GM18520 (cell line): Measurements from ENCODE around the gene SLC16A12.

Experiments
- ATAC-seq: cut with Tn5 transposase; IDR thresholded peaks from one replicate; pipeline ENCODE4 v1.9.1; 2021; ENCODE audit not compliant: unreplicated experiment

The SLC16A12 gene

DNA sequence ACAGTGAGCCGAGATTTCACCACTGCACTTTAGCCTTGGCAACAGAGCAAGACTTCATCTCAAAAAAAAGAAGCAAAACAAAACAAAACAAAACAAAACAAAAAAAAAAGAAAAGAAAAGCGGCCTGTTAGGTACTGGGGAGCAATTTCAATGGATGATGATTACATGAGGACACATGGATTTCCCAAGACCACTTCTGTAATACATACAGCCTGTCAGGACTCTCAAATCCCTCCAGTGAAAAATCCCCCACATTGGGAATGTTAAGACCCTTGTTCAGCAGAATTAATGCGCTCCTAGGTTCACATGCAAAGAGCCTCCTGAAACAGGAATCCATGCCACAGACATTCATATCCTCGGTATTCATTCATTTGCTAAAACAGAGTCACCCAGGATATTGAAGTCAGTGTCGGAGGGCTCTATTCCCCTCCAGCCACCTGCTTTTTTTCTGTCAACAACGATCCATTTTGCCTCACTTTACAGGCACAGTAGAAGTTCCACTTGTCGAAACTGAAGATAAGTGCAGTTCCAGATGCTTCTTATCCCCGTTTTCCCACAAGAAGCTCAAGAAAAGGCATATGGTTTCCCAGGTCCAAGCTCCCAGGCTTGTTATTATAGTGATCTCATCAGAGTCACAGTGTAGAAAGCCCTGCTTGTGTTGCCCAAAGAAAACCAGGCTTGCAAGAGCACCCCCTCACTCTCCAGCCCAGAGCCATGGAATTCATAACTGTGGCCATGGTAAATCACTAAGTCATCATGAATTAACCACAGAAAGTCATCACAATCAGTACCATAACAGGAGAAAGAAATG is 20.2 kb downstream of the SLC16A12 start:
- ATAC-seq = no peak

DNA sequence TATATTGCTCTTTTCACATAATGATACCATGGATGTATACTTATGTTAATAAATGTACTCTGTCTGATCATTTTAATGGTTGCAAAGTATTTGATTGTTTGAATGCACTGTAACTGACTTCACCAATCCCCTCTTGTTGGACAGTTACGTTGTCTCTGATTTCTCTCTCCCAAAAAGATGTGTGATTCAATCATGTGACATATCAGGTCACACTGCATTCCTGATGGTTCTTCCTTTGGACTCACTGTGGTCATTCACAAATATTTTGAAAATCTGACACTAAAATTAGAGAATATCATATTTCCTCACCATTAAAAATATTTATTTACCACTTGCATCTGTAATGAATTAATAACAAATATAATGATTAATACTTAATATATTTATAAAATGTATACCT is 22.2 kb downstream of the SLC16A12 start:
- ATAC-seq = no peak

DNA sequence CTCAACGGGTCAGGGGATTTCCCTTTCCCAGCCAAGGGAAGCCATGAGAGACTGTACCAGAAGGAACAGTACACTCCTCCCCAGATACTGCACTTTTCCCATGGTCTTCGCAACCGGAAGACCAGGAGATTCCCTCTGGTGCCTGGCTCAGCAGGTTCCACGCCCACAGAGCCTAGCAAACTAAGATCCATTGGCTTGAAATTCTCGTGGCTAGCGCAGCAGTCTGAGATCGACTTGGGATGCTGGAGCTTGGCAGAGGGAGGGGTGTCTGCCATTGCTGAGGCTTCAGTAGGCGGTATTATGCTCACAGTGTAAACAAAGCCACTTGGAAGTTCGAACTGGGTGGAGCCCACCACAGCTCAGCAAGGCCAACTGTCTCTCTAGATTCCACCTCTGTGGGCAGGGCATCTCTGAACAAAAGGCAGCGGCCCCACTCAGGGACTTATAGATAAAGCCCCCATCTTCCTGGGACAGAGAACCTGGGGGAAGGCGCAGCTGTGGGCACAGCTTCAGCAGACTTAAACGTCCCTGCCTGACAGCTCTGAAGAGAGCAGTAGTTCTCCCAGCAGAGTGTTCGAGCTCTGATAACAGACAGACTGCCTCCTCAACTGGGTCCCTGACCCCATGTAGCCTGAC is 29.6 kb downstream of the SLC16A12 start:
- no peak for ATAC-seq

DNA sequence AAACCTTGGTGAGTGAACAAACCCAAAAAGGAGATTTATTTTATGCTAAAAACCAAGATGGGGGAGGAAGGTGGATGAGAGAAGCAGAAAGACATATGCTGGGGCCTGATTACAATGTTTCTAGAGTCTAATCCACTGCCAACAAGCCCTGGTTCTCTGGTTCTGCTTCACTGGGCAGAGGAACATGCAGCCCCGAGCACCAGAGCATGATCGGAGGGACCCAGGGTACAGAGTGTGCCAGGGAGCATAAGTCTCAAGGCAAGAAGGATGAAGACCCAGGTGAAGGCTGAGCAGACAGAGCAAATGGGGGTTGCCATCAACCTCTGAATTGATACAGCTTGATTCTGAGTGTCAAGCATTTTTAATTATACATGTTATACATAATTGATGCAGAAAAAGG is 30.7 kb downstream of the SLC16A12 start:
- no peak for ATAC-seq

DNA sequence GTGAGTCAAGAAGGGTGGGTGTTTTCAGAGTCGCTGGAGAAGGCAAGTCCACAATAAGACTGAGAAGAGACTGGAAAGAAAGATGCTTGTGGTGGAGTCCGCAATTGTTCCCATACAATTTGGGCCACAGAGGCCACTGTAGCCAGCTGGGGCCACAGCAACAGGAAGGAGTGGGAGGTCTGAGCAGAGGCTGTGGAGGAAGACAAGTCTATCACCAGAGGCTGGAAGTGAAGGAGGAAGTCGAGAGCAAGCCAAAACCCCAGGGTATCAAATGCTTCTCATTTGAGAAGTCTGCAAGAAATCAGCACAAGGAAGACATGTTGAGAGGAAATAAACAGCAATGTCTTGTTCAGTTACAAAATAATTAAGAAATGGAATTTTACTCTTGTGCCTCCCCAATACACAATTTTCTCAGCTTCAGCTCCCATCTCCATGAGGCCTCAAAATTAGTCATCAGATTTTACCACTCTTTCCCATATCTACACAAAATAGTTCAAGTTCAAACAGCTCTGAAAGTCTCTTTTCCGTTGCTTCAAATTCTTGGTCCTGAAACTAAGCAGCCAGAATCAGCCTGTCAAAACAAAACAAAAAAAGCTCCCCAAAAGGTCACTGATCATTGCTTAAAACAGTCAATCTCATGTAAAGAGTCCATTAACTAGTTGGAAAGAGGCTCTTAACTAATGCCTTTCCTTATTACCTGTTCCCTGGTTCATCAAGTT is 31.6 kb downstream of the SLC16A12 start:
- no peak for ATAC-seq

DNA sequence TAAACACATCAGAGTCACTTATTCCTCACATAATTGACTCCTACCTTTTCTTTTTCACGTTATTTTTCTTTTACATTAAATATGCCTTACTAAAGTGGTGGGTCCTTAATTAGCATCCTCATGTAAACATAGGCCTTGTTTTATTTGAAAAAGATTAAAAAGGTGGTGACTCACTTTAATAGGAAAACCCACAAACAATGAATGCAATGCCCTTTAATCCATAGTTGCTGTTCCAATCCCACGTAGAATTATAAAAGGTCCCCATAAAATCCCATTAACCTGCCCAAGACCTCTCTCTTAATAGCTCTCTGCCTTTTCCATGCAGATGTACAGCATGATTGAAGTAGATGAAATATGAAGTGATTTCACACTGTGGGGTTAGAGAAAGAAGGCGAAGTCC is 32.2 kb downstream of the SLC16A12 start:
- ATAC-seq = no peak

DNA sequence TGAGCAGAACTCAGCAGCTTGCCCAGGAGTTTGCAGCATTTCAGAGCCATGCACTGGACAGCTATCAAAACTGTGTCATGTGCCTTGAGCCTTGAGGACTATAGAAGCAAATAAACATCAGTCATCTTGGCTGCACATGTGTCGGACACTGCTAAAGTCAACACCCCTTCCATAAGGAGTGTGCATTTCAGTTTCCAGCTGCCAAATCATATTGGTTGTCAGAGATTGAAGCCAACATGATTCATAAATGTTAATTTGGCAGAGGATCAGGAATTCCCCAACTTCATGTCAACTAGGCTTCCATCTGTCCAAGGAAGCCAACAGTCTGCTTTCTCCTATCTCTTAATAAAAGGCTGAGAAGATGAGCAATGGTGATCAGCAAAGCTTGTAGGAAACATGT is 32.8 kb downstream of the SLC16A12 start:
- no peak for ATAC-seq

DNA sequence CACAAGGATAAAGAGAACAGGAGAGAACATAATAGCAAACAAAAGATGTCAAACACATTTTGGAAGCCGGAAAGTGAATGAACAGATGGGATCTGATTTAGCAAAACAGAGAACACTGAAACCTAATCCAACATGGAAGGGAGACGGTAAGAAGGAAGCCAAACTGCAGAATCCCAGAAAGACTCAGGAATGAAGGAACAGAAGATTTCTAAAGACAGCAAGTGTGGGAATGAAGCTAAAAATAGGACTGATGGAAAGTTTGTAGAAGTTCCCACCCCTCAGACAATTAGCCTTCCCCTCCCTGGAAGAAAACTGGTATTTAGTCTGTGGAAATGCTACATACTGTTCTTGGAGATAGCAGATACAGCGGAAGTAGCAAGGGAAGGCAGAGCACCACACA is 40.8 kb downstream of the SLC16A12 start:
- ATAC-seq = no peak

DNA sequence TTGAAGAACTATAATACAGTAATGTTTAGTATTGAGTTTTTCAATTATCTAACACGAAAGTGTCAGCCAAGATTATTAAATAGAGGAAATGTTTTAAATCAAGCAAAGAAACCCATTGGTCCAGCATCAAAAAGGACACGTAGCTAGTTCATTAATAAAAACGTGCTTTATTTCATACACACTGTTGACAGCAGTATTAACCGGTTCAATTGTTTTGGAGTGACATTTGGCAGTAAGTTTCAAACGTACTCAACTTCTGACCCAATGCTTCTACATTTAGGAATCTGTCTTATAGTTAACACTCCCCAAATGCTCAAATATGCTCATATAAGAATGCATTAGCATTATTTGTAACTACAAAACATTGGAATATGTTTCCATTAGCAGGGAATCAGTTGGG is 41.3 kb downstream of the SLC16A12 start:
- no peak for ATAC-seq

DNA sequence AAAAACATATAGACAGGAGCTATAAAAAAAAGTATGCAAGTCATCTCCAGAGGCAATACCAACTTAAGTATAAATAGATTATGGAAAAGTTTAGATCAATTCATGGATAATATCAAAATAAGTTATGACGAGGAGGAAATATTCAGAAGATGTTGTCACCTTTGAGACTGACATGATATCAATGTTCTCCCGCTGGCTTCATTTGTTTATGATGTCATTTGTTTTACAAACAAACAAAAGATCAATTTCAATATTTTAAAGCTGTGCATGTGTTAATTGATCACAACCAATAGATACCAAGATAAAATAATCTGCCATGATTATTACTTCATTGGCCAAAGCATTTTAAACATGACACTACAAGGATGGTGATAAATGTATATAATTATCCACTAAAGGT is 43.5 kb downstream of the SLC16A12 start:
- ATAC-seq = no peak

DNA sequence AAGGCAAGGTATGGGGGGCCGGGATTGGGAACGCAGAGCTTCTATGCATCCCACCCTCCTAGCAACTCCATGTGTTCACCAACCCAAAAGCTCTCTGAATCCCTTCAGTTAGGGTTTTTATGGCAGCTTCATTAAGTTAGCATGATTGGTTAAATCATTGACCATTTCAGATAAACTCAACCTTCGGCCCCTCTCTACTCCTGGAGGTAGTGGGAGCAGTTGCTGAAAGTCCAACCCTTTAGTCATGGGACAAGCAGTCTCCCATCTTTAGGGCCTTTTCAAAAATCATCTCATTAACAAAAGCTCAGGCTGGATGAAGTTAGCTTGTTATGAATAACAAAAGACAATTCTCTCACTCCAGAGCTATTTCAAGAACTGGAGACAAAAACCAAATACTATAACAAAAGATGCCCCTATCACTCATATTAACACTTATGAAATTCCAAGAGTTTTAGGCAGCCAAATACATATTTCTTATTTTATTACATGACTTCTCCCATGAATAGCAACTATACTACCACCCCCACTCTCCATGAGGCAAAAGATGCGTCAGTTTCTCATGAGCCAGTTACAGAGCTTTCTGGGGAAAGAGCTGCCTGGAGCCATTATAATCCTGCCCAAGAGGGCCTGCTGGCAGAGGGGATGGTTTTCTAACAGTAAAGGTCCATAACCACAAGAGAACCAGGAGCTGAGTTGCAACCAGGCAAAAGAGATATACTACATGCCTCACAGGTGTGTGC is 44.6 kb downstream of the SLC16A12 start:
- ATAC-seq = no peak

DNA sequence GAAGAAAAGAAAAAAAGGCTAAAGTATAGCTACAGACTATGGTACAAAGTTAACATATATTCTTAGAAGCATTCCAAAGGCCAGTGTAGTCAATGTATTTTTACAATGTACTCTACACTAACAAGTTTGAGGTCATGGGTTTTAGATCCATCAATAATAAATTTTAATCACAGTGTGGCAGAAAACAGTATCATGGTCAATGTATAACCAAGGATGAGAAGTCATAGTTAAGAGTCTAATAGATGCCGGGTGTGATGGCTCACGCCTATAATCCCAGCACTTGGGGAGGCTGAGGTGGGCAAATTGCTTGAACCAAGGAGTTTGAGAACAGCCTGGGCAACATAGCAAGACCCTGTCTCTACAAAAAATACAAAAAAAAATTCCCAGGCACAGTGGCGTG is 53.1 kb downstream of the SLC16A12 start:
- no peak for ATAC-seq

DNA sequence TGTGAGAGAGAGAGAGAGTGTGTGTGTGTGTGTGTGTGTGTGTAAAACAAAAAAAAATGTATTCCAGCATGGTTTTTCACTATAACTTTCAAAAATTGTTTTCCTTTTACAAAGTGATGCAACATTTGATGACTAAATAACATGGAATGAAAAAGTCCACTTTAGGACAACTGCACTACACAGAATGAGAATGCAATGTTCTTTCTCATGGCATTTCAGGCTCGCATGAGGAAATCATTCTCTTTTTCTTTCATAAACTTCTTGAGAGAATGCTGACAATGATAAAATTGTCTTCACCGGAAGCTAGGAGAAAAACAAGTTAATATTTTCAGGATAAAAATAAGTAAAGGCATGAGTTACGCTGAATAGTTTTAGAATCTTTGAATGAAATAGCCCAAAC is 53.7 kb downstream of the SLC16A12 start:
- no peak for ATAC-seq

DNA sequence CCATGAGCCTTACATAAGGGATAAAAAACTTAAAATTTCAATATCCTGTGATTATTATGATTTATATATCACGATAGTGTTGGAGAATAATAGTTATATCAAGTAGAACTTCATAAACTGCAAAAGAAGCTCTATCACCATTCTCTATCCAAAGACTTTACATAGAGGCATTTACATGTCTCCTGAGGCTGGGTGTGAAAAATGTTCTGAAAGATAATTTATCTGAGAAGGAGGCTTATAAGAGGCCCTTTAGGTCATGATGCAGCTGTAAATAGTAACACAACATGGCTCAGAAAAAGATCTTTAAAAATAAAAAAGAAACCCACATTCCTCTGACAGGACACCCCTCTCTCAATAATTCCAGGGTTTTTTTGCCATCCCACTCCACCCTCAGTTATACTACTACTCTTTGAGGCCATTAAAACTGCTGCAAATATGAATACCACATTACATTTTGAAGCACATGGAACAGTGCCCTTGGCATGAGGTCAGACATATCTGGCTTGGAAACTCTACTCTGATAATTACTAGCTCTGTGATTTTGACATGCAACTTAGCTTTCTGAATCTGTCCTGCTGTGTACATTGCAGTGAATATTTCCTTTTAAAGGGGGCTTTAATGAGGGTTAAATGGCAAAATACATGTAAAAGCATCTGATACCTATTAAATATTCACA is 55.5 kb downstream of the SLC16A12 start:
- ATAC-seq = no peak

DNA sequence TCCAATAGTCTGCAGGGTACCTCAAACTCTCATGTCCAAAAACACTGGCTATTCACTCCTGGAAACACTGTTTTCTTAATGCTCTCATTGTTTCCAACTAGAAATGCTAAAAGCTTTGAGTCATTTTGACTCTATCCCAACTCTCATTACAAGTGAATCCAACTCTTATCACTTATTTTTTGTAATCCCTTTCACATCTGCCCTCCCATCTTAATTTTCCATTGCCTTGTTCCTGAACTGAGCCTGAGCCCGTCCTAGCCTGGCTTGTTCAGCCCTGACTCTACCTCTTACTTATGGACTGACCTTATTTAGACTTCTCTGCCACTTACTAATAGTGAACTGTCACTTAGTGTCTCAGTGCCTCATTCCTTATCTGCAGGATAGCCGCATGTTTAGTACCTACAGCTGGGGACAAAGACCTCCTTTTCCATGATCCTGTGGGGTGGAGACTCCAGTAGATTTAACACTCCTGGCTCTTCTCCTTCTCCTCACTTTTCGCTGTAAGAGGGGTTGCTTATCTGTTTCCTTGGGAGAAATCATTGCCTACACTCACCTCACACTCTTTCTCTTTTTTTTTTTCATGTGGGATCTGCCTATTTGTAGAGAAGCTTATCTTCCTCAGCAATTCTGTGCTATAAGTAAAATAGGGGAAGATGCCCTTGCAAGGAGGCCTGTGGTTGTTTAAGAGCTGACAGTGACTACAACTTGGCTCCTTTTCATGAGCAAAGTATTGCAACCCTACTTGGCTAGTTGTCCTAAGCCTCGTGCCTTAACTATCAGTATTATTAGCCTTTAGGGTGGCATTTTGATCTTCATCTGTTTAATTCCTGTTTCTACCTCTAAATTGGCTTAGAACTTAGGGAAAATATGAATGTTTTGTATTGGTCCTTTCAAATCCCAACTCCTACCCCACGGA is 56.4 kb downstream of the SLC16A12 start:
- no peak for ATAC-seq

DNA sequence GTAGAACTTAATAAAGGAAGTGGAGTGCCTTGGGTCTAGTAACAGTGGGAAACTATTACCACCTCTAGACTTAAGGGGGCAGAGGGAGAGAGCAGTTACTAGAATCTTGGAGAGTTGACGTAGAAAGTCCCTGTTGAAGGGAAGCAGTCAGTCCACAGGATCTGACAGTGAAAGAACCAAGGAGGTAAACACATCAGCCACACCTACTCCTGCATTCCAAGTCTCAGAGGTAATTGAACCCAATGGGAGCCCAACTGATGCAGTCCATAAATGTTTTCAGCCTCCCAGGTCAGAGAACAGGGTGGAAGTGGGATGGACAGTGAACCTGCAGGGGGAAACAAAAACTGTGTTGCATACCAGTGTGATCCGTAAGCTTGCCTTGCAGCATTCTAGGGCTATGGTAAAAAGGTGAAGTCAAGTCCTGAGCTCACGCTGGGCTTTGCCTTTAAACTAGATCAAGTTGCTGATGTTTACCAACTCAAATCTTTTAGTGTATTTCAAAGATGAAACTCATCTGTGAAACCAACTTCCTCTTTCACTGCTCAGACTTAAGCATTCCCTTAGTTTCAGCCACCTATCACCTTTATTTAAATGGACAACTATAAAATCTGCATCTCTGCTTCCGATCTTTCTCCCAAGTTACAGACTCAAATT is 57.2 kb downstream of the SLC16A12 start:
- ATAC-seq = no peak

DNA sequence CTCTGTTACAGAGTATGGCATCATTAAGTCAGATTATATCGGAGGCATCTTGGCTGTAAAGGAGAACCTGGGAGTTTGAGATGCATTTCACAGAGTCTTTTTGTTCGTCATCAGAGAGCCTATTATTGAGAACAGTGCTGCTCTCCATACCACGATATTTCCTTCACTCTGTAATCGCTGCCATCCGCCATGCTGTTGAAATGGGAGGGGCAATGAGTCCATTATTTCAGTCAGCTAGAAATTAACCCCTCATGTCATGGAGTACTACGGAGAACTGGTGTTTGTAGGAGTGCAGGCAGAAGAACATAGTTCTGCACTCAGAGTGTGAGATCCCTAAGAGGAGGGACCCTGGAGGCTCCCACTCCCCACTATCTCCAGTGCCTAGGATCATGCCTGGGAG is 59.2 kb downstream of the SLC16A12 start:
- no peak for ATAC-seq

DNA sequence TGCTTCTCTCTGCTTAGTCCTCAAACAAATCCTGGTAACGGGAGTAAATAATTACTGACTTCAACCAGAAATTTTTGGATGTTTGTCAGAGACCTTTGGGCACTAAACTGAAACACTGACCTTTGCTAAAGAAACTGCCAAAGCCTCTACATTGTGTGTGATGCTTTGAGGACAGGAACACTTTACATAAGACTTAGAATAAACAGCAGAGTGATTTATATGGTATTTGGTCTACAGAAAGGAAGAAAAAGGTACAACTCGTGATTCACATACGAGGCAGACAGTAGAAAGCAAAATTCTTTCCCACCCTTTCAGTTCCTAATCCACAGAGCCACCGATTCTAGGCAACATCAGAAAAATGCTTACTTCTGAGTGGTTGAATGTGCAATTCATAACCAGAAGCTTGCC is 59.8 kb downstream of the SLC16A12 start:
- no peak for ATAC-seq

DNA sequence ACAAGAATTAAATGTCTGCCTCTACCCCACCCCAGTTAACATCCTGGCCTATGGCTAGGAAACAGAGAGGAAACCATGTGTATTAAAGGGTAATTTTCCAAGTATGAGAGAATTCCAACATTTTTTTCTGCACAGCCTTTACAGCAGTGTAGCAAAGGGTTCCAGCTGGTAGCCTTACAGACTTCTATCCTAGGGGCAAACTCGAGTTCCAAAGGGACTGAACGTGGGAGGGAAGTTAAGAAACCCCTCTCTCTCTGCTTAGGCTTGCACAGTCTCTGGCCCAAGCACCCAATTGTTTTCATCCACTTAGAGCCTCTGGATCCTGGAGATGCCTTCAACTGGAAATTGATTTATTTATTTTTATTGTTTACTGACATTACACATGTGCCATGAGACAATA is 60.3 kb downstream of the SLC16A12 start:
- ATAC-seq = no peak
